Fibroblast of lung (primary cell): ENCODE data around the gene LPGAT1. TPM values are rescaled to one million over a fixed set of nuclear protein-coding genes. Genes with fewer than 3 reads are reported as not detected.

Experiments used
- DNase-seq, 2 donors: peaks; one replicate each; pipeline versions ENCODE4 v3.0.0 to v3.0.0-alpha.2; 2010; ENCODE audit warnings: low read depth in 2 of 2
- H2AFZ ChIP-seq: 2 replicates; pipeline ENCODE4 v1.5.1; 2012; ENCODE audit warnings: low read length, control low read depth, inconsistent platforms
- H3K27ac ChIP-seq: 2 replicates; pipeline ENCODE4 v1.5.1; 2011; ENCODE audit warnings: low read length, control low read depth; ENCODE audit not compliant: insufficient read depth
- H3K27me3 ChIP-seq: 2 replicates; pipeline ENCODE4 v1.5.1; 2011; ENCODE audit warnings: mild to moderate bottlenecking, low read length; ENCODE audit not compliant: control insufficient read depth, insufficient read depth
- H3K36me3 ChIP-seq: 2 replicates; pipeline ENCODE4 v1.5.1; 2011; ENCODE audit warnings: low read length; ENCODE audit not compliant: control insufficient read depth, insufficient read depth
- H3K4me1 ChIP-seq: 2 replicates; pipeline ENCODE4 v1.5.1; 2011; ENCODE audit warnings: low read length; ENCODE audit not compliant: control insufficient read depth, insufficient read depth; ENCODE audit errors: extremely low read depth
- H3K4me2 ChIP-seq: 2 replicates; pipeline ENCODE4 v1.5.1; 2011; ENCODE audit warnings: low read length, control low read depth; ENCODE audit not compliant: insufficient read depth; ENCODE audit errors: extremely low read depth
- H3K4me3 ChIP-seq, 4 experiments: fragments of 200-600 bp in 1 of 4; sonication (generic) in 1 of 4; replicated peaks in 1 of 4; 2 replicates each; pipeline ENCODE4 v1.5.1; 2011 to 2016; ENCODE audit warnings: low read length in 4 of 4, low read depth in 3 of 4, mild to moderate bottlenecking in 3 of 4, control low read depth in 2 of 4, inconsistent platforms in 1 of 4, mixed read lengths in 1 of 4; ENCODE audit not compliant: insufficient read depth in 1 of 4; ENCODE audit errors: control extremely low read depth in 1 of 4
- H3K79me2 ChIP-seq: 2 replicates; pipeline ENCODE4 v1.5.1; 2012; ENCODE audit warnings: mild to moderate bottlenecking, low read length, inconsistent platforms; ENCODE audit not compliant: control insufficient read depth, insufficient read depth
- H3K9ac ChIP-seq: 2 replicates; pipeline ENCODE4 v1.5.1; 2011; ENCODE audit warnings: mild to moderate bottlenecking, low read length, control low read depth; ENCODE audit not compliant: insufficient read depth
- H3K9me3 ChIP-seq: 2 replicates; pipeline ENCODE4 v1.5.1; 2012; ENCODE audit warnings: low read depth, low read length; ENCODE audit not compliant: control insufficient read depth, insufficient read depth
- H4K20me1 ChIP-seq: 2 replicates; pipeline ENCODE4 v1.5.1; 2011; ENCODE audit warnings: low read length; ENCODE audit not compliant: control insufficient read depth, insufficient read depth; ENCODE audit errors: extremely low read depth
- CTCF ChIP-seq, 2 donors: IDR thresholded peaks in 1 of 2; conservative IDR thresholded peaks in 1 of 2; 1 replicate in 1 of 2; 2 replicates in 1 of 2; pipeline ENCODE4 v1.5.1; 2011 to 2012; ENCODE audit warnings: low read length in 2 of 2, control low read depth in 1 of 2, inconsistent platforms in 1 of 2, low read depth in 1 of 2, mild to moderate bottlenecking in 1 of 2
- EZH2 ChIP-seq: IDR thresholded peaks from 2 replicates; pipeline ENCODE4 v1.5.1; 2012; ENCODE audit warnings: low read length, control low read depth, mild to moderate bottlenecking; ENCODE audit errors: missing control alignments
- polyA plus RNA-seq, 2 donors: library from polyadenylated mRNA; depleted of rRNA in 1 of 2; stranded (reverse) in 1 of 2; unstranded in 1 of 2; fragments of >200 nt; gene quantifications; 2 replicates each; pipeline ENCODE4 v1.2.1, GENCODE V29; 2011 to 2012; ENCODE audit warnings: missing spikeins in 1 of 2
- total RNA-seq: library from RNA; depleted of rRNA; stranded (reverse); fragments of >200 nt; gene quantifications from 2 replicates; pipeline ENCODE4 v1.2.1, GENCODE V29; 2014

Gene LPGAT1
- total and polyA plus RNA-seq, 2 donors (not counting 1 experiment from before 2014, with no cell fraction given): 20.7 to 34.7 TPM

- H3K9me3 ChIP-seq: no peaks in the 10 kb centered on the region
- TF ChIP-seq CTCF (conservative IDR thresholded peaks at IDR 0.05 in 1 of 2, IDR thresholded peaks at IDR 0.05 in 1 of 2; ENCODE audit: low read depth in 1 of 2, low read length in 2 of 2) (no peak), EZH2 (no peak)
- no peak for DNase-seq
Measured at GRCh38 chr1:211775170-211775569, 55.4 kb downstream of the LPGAT1 start.

GRCh38 chr1:211764701-211765100, 65.9 kb downstream of the LPGAT1 start:
- Histone ChIP-seq H3K4me1 (no peaks in the 10 kb centered on the region), H3K27ac (no peak overlapping the region), H3K4me2 (no peak overlapping the region), H3K9ac (no peak overlapping the region), H3K36me3 (peaks cover 1% of the 10 kb centered on the region), H3K4me3 (no peak overlapping the region), H4K20me1 (no peaks in the 10 kb centered on the region), H3K9me3 (no peaks in the 10 kb centered on the region), H3K79me2 (no peaks in the 10 kb centered on the region), H2AFZ (no peak overlapping the region), H3K27me3 (no peaks in the 10 kb centered on the region)
- no peak for TF ChIP-seq EZH2
- TF ChIP-seq CTCF (conservative IDR thresholded peaks at IDR 0.05 in 1 of 2, IDR thresholded peaks at IDR 0.05 in 1 of 2; ENCODE audit: low read depth in 1 of 2, low read length in 2 of 2): no peak
- no peak for DNase-seq

More at GRCh38 chr1:211775170-211775569, 55.4 kb downstream of the LPGAT1 start:
- Histone ChIP-seq H3K9ac (no peak overlapping the region), H3K27me3 (no peaks in the 10 kb centered on the region), H3K4me3 (no peak overlapping the region), H3K36me3 (no peaks in the 10 kb centered on the region), H3K27ac (no peak overlapping the region), H3K4me2 (no peak overlapping the region), H4K20me1 (no peaks in the 10 kb centered on the region), H3K79me2 (no peaks in the 10 kb centered on the region), H2AFZ (no peak overlapping the region), H3K4me1 (no peaks in the 10 kb centered on the region)

GRCh38 chr1:211762206-211762605, 68.4 kb downstream of the LPGAT1 start:
- no peak for DNase-seq
- no peak overlapping the region for H3K27ac ChIP-seq
- no peak overlapping the region for H3K4me2 ChIP-seq
- no peak overlapping the region for H2AFZ ChIP-seq
- TF ChIP-seq EZH2 (no peak), CTCF (conservative IDR thresholded peaks at IDR 0.05 in 1 of 2, IDR thresholded peaks at IDR 0.05 in 1 of 2; ENCODE audit: low read depth in 1 of 2, low read length in 2 of 2) (no peak)
- H3K36me3 ChIP-seq: no peaks in the 10 kb centered on the region
- H3K9ac ChIP-seq: no peak overlapping the region
- no peaks in the 10 kb centered on the region for H3K79me2 ChIP-seq
- H3K27me3 ChIP-seq: no peaks in the 10 kb centered on the region
- H3K9me3 ChIP-seq: no peaks in the 10 kb centered on the region
- no peaks in the 10 kb centered on the region for H3K4me1 ChIP-seq
- H3K4me3 ChIP-seq: no peak overlapping the region
- H4K20me1 ChIP-seq: no peaks in the 10 kb centered on the region
